ENCODE data around the gene GIPC3.

The GIPC3 gene

GRCh38 chr19:3549816-3550215 is 35.5 kb upstream of the GIPC3 start:
- H3K9me3 ChIP-seq (ENCODE audit: severe bottlenecking) = no peaks in the 10 kb centered on the region
- no peaks in the 10 kb centered on the region for H3K4me1 ChIP-seq (ENCODE audit: insufficient read depth, poor library complexity, severe bottlenecking)
- no peak for ATAC-seq (ENCODE audit: low read depth)
- no peaks in the 10 kb centered on the region for H3K27me3 ChIP-seq (ENCODE audit: insufficient read depth, poor library complexity, severe bottlenecking)
- DNase-seq (ENCODE audit: low spot score) = no peak
- TF ChIP-seq CTCF (IDR thresholded peaks at IDR 0.05; ENCODE audit: poor library complexity, severe bottlenecking) = no peak
- no peak overlapping the region for H3K27ac ChIP-seq (ENCODE audit: poor library complexity, severe bottlenecking)
- H3K36me3 ChIP-seq (ENCODE audit: low read depth) = peaks cover 16% of the 10 kb centered on the region; the same call in 1 of the 2 replicates
- H3K4me3 ChIP-seq (ENCODE audit: severe bottlenecking) = no peak overlapping the region

- no peaks in the 10 kb centered on the region for H3K4me1 ChIP-seq (ENCODE audit: insufficient read depth, poor library complexity, severe bottlenecking)
- H3K27me3 ChIP-seq (ENCODE audit: insufficient read depth, poor library complexity, severe bottlenecking) = no peaks in the 10 kb centered on the region
- no peak overlapping the region for H3K27ac ChIP-seq (ENCODE audit: poor library complexity, severe bottlenecking)
- H3K9me3 ChIP-seq (ENCODE audit: severe bottlenecking) = no peaks in the 10 kb centered on the region
- DNase-seq (ENCODE audit: low spot score) (no peak), ATAC-seq (ENCODE audit: low read depth) (no peak)
- no peak overlapping the region for H3K4me3 ChIP-seq (ENCODE audit: severe bottlenecking)
- no peak for TF ChIP-seq CTCF (IDR thresholded peaks at IDR 0.05; ENCODE audit: poor library complexity, severe bottlenecking)
- H3K36me3 ChIP-seq (ENCODE audit: low read depth) = peaks cover 16% of the 10 kb centered on the region; the same call in 1 of the 2 replicates
Measured at GRCh38 chr19:3550947-3551791, 34.1 kb upstream of the GIPC3 start.

- no peaks in the 10 kb centered on the region for H3K27me3 ChIP-seq (ENCODE audit: insufficient read depth, poor library complexity, severe bottlenecking)
- DNase-seq (ENCODE audit: low spot score) (no peak), ATAC-seq (ENCODE audit: low read depth) (no peak)
- peaks cover 16% of the 10 kb centered on the region; the same call in 1 of the 2 replicates for H3K36me3 ChIP-seq (ENCODE audit: low read depth)
- no peaks in the 10 kb centered on the region for H3K9me3 ChIP-seq (ENCODE audit: severe bottlenecking)
- H3K4me3 ChIP-seq (ENCODE audit: severe bottlenecking) = no peak overlapping the region
- H3K27ac ChIP-seq (ENCODE audit: poor library complexity, severe bottlenecking) = no peak overlapping the region
- no peaks in the 10 kb centered on the region for H3K4me1 ChIP-seq (ENCODE audit: insufficient read depth, poor library complexity, severe bottlenecking)
- TF ChIP-seq CTCF (IDR thresholded peaks at IDR 0.05; ENCODE audit: poor library complexity, severe bottlenecking) = no peak
Measured at GRCh38 chr19:3551792-3552095, 33.5 kb upstream of the GIPC3 start.

- DNase-seq (ENCODE audit: low spot score) = no peak
- no peak for ATAC-seq (ENCODE audit: low read depth)
- H3K27ac ChIP-seq (ENCODE audit: poor library complexity, severe bottlenecking) = no peak overlapping the region
Measured at GRCh38 chr19:3554254-3555083, 30.8 kb upstream of the GIPC3 start.

More at GRCh38 chr19:3554254-3555083, 30.8 kb upstream of the GIPC3 start:
- no peak for TF ChIP-seq CTCF (IDR thresholded peaks at IDR 0.05; ENCODE audit: poor library complexity, severe bottlenecking)
- Histone ChIP-seq H3K4me3 (ENCODE audit: severe bottlenecking) (no peak overlapping the region), H3K4me1 (ENCODE audit: insufficient read depth, poor library complexity, severe bottlenecking) (peaks cover 4% of the 10 kb centered on the region), H3K9me3 (ENCODE audit: severe bottlenecking) (no peaks in the 10 kb centered on the region), H3K27me3 (ENCODE audit: insufficient read depth, poor library complexity, severe bottlenecking) (no peaks in the 10 kb centered on the region), H3K36me3 (ENCODE audit: low read depth) (peaks cover 4% of the 10 kb centered on the region; the same call in 1 of the 2 replicates)
